ENCODE measurements around the gene FLT3. TPM values are rescaled to one million over a fixed set of nuclear protein-coding genes. Genes with fewer than 3 reads are reported as not detected.

Gene FLT3
- total and polyA plus RNA-seq, 2 donors from 2014 or later, result 2.9 TPM; not detected in 1

DNA sequence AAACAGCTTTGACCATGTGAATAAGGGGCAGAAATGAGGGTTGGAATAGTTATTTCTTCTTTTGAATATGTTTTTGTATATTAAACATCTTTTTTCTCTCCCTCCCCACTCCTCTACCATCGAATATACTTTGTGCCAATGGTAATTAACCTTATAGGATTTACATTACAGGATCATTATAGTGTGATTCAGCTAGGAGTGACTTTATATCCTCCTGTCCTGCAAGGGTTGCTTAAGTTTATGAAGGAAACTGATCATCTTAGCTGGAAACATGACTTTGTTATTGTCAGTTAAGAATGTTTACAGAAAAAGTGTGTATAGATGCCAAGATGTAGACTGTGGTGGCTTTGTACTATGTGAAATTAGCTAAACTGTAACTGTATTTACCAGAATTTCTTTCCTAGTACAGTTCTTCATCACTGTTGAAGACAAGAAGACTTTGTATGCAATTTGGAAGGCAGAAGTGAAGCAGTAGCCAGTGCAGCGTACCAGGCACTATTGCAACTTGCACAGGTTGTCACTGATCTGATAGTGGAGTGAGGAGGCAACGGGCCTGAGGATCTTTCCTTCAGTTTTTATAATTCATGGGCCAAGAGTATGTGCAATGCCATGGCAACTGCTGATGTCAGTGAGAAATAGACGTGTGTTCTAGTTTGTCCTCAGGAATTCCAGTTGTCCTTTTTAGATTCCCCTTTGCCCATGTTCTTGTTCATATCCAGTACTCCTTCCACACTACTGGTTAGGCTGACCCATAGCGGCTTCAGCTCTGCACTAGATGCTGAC, 29.7 kb upstream of the FLT3 start:
- Histone ChIP-seq H3K9me3 (ENCODE audit: control insufficient read depth in 2 of 3, insufficient read depth in 1 of 3, low read length in 3 of 3) (no peaks in the 10 kb centered on the region), H3K36me3 (ENCODE audit: control insufficient read depth in 2 of 3, insufficient read depth in 3 of 3, low read length in 3 of 3) (no peaks in the 10 kb centered on the region), H3K27me3 (ENCODE audit: control insufficient read depth, insufficient read depth, low read length) (no peaks in the 10 kb centered on the region), H3K27ac (ENCODE audit: low read depth in 2 of 2, low read length in 2 of 2) (no peak overlapping the region), H3K4me1 (ENCODE audit: control insufficient read depth in 2 of 3, insufficient read depth in 2 of 3, low read depth in 1 of 3, low read length in 3 of 3) (no peaks in the 10 kb centered on the region), H3K4me3 (ENCODE audit: low read length in 3 of 3) (no peak overlapping the region), H3K9ac (ENCODE audit: low read length in 3 of 3) (no peak overlapping the region)
- no peak for DNase-seq
- FAIRE-seq, result no peak
- intact Hi-C loops (cut with DNase I), result no loop called here
- TF ChIP-seq, protein P1, sequence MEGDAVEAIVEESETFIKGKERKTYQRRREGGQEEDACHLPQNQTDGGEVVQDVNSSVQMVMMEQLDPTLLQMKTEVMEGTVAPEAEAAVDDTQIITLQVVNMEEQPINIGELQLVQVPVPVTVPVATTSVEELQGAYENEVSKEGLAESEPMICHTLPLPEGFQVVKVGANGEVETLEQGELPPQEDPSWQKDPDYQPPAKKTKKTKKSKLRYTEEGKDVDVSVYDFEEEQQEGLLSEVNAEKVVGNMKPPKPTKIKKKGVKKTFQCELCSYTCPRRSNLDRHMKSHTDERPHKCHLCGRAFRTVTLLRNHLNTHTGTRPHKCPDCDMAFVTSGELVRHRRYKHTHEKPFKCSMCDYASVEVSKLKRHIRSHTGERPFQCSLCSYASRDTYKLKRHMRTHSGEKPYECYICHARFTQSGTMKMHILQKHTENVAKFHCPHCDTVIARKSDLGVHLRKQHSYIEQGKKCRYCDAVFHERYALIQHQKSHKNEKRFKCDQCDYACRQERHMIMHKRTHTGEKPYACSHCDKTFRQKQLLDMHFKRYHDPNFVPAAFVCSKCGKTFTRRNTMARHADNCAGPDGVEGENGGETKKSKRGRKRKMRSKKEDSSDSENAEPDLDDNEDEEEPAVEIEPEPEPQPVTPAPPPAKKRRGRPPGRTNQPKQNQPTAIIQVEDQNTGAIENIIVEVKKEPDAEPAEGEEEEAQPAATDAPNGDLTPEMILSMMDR (IDR thresholded peaks at IDR 0.05; ENCODE audit: borderline replicate concordance, extremely low read depth, insufficient read depth), result no peak

DNA sequence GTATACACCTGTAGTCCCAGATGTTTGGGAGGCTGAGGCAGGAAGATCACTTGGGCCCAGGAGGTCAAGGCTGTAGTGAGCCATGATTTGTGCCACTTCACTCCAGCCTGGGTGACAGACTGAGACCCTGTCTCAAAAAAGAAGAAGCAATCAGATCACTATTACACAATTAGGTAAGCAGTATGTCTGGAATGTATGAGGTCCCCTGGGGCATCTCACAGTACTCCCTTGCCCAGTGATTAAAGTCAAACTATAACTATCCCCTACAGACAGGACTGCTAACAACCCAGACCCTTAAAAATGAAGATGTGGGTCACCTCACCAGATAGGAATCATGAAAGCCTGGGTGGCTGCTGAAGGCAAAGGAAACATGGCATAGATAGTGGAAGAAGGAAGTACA, 28.6 kb upstream of the FLT3 start:
- DNase-seq (no peak), FAIRE-seq (no peak)
- no peaks in the 10 kb centered on the region for H3K36me3 ChIP-seq (ENCODE audit: control insufficient read depth in 2 of 3, insufficient read depth in 3 of 3, low read length in 3 of 3)
- intact Hi-C loops (cut with DNase I), result no loop called here
- no peak overlapping the region for H3K4me3 ChIP-seq (ENCODE audit: low read length in 3 of 3)
- no peak overlapping the region for H3K9ac ChIP-seq (ENCODE audit: low read length in 3 of 3)
- no peak overlapping the region for H3K27ac ChIP-seq (ENCODE audit: low read depth in 2 of 2, low read length in 2 of 2)
- TF ChIP-seq, protein P1 (IDR thresholded peaks at IDR 0.05; ENCODE audit: borderline replicate concordance, extremely low read depth, insufficient read depth), result no peak
- no peaks in the 10 kb centered on the region for H3K9me3 ChIP-seq (ENCODE audit: control insufficient read depth in 2 of 3, insufficient read depth in 1 of 3, low read length in 3 of 3)
- no peaks in the 10 kb centered on the region for H3K4me1 ChIP-seq (ENCODE audit: control insufficient read depth in 2 of 3, insufficient read depth in 2 of 3, low read depth in 1 of 3, low read length in 3 of 3)
- no peaks in the 10 kb centered on the region for H3K27me3 ChIP-seq (ENCODE audit: control insufficient read depth, insufficient read depth, low read length)

DNA sequence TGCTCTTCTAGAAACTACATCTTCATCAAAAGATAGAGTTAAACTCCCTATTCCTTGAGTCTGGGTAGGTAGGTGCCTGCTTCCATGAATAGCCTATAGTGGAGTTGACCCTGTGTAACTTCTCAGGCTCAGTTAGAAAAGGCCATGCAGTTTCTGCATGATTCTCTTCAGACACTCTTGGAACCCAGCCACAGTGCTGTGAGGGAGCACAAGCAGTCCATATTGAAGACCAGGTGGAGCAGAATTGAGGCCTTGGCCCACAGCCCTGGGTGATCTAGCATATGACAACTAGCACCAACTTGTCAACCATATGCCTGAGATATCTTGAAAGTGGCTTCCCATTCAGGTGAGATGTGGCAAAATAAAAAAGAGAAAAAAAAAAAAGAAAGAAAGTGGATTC, 27.7 kb upstream of the FLT3 start:
- Histone ChIP-seq H3K4me3 (ENCODE audit: low read length in 3 of 3) (no peak overlapping the region), H3K9ac (ENCODE audit: low read length in 3 of 3) (no peak overlapping the region), H3K9me3 (ENCODE audit: control insufficient read depth in 2 of 3, insufficient read depth in 1 of 3, low read length in 3 of 3) (no peaks in the 10 kb centered on the region), H3K27me3 (ENCODE audit: control insufficient read depth, insufficient read depth, low read length) (no peaks in the 10 kb centered on the region), H3K27ac (ENCODE audit: low read depth in 2 of 2, low read length in 2 of 2) (no peak overlapping the region), H3K36me3 (ENCODE audit: control insufficient read depth in 2 of 3, insufficient read depth in 3 of 3, low read length in 3 of 3) (no peaks in the 10 kb centered on the region), H3K4me1 (ENCODE audit: control insufficient read depth in 2 of 3, insufficient read depth in 2 of 3, low read depth in 1 of 3, low read length in 3 of 3) (no peaks in the 10 kb centered on the region)
- DNase-seq (no peak), FAIRE-seq (no peak)
- TF ChIP-seq, protein P1 (IDR thresholded peaks at IDR 0.05; ENCODE audit: borderline replicate concordance, extremely low read depth, insufficient read depth), result no peak
- intact Hi-C loops (cut with DNase I), result no loop called here

Measured in kidney (tissue), 14 donors.